Activated naive CD8-positive, alpha-beta T cell (primary cell): ENCODE data around the gene BAIAP2L1.

ENCODE experiments used
- H3K27ac Mint-ChIP-seq: one replicate; pipeline ENCODE4 v1.8.0; 2021; ENCODE audit warnings: mixed read lengths
- H3K27me3 Mint-ChIP-seq: one replicate; pipeline ENCODE4 v1.8.0; 2021; ENCODE audit warnings: mixed read lengths
- H3K36me3 Mint-ChIP-seq: one replicate; pipeline ENCODE4 v1.8.0; 2021; ENCODE audit warnings: mixed read lengths
- H3K4me1 Mint-ChIP-seq: one replicate; pipeline ENCODE4 v1.8.0; 2021; ENCODE audit warnings: low read depth, mixed read lengths
- H3K4me3 Mint-ChIP-seq: one replicate; pipeline ENCODE4 v1.8.0; 2021; ENCODE audit warnings: mild to moderate bottlenecking, mixed read lengths
- H3K9me3 Mint-ChIP-seq: one replicate; pipeline ENCODE4 v1.8.0; 2021; ENCODE audit warnings: low read depth, mixed read lengths

BAIAP2L1 gene

GRCh38 chr7:98289333-98289875, 111.5 kb downstream of the BAIAP2L1 start:
- Mint-ChIP-seq H3K4me3 (no peak overlapping the region), H3K27ac (no peak overlapping the region), H3K27me3 (no peaks in the 10 kb centered on the region), H3K36me3 (no peaks in the 10 kb centered on the region), H3K9me3 (no peaks in the 10 kb centered on the region), H3K4me1 (peaks cover 8% of the 10 kb centered on the region)

- H3K36me3 Mint-ChIP-seq = no peaks in the 10 kb centered on the region
- H3K4me3 Mint-ChIP-seq = no peak overlapping the region
- no peaks in the 10 kb centered on the region for H3K27me3 Mint-ChIP-seq
- H3K4me1 Mint-ChIP-seq = peaks cover 19% of the 10 kb centered on the region
- H3K9me3 Mint-ChIP-seq = no peaks in the 10 kb centered on the region
- no peak overlapping the region for H3K27ac Mint-ChIP-seq
Observed at GRCh38 chr7:98288064-98288823, 112.6 kb downstream of the BAIAP2L1 start.

- Mint-ChIP-seq H3K9me3 (no peaks in the 10 kb centered on the region), H3K4me3 (no peak overlapping the region), H3K27me3 (no peaks in the 10 kb centered on the region), H3K36me3 (no peaks in the 10 kb centered on the region), H3K27ac (no peak overlapping the region), H3K4me1 (peaks cover 26% of the 10 kb centered on the region)
Observed at GRCh38 chr7:98287486-98287959, 113.4 kb downstream of the BAIAP2L1 start.

GRCh38 chr7:98286701-98287485, 114.0 kb downstream of the BAIAP2L1 start:
- no peaks in the 10 kb centered on the region for H3K27me3 Mint-ChIP-seq
- H3K4me1 Mint-ChIP-seq = peaks cover 29% of the 10 kb centered on the region
- H3K9me3 Mint-ChIP-seq = no peaks in the 10 kb centered on the region
- no peaks in the 10 kb centered on the region for H3K36me3 Mint-ChIP-seq
- H3K4me3 Mint-ChIP-seq = no peak overlapping the region
- H3K27ac Mint-ChIP-seq = no peak overlapping the region

- Mint-ChIP-seq H3K27me3 (no peaks in the 10 kb centered on the region), H3K4me3 (no peak overlapping the region), H3K36me3 (no peaks in the 10 kb centered on the region), H3K9me3 (no peaks in the 10 kb centered on the region), H3K4me1 (peaks cover 29% of the 10 kb centered on the region), H3K27ac (peak overlapping the region; percentile 34)
Observed at GRCh38 chr7:98286093-98286539, 114.8 kb downstream of the BAIAP2L1 start.

GRCh38 chr7:98285157-98286092, 115.5 kb downstream of the BAIAP2L1 start:
- Mint-ChIP-seq H3K9me3 (no peaks in the 10 kb centered on the region), H3K4me1 (peaks cover 29% of the 10 kb centered on the region), H3K36me3 (no peaks in the 10 kb centered on the region), H3K27me3 (no peaks in the 10 kb centered on the region), H3K27ac (no peak overlapping the region), H3K4me3 (no peak overlapping the region)

- no peaks in the 10 kb centered on the region for H3K27me3 Mint-ChIP-seq
- no peak overlapping the region for H3K27ac Mint-ChIP-seq
- H3K4me3 Mint-ChIP-seq = peak overlapping the region; percentile 88
- peaks cover 29% of the 10 kb centered on the region for H3K4me1 Mint-ChIP-seq
- H3K9me3 Mint-ChIP-seq = no peaks in the 10 kb centered on the region
- no peaks in the 10 kb centered on the region for H3K36me3 Mint-ChIP-seq
Observed at GRCh38 chr7:98284335-98285036, 116.4 kb downstream of the BAIAP2L1 start.

- H3K4me3 Mint-ChIP-seq = peak overlapping the region; percentile 88
Observed at GRCh38 chr7:98283887-98284222, 117.0 kb downstream of the BAIAP2L1 start.

GRCh38 chr7:98283127-98283886, 117.6 kb downstream of the BAIAP2L1 start:
- H3K27ac Mint-ChIP-seq = peak overlapping the region; percentile 34

More at GRCh38 chr7:98283887-98284222, 117.0 kb downstream of the BAIAP2L1 start:
- Mint-ChIP-seq H3K27me3 (no peaks in the 10 kb centered on the region), H3K9me3 (no peaks in the 10 kb centered on the region), H3K36me3 (no peaks in the 10 kb centered on the region), H3K27ac (no peak overlapping the region), H3K4me1 (peaks cover 29% of the 10 kb centered on the region)

GRCh38 chr7:98282703-98283102, 118.2 kb downstream of the BAIAP2L1 start:
- no peaks in the 10 kb centered on the region for H3K27me3 Mint-ChIP-seq
- peak overlapping the region; percentile 88 for H3K4me3 Mint-ChIP-seq
- H3K9me3 Mint-ChIP-seq = no peaks in the 10 kb centered on the region
- H3K4me1 Mint-ChIP-seq = peaks cover 29% of the 10 kb centered on the region
- H3K27ac Mint-ChIP-seq = peak overlapping the region; percentile 80
- no peaks in the 10 kb centered on the region for H3K36me3 Mint-ChIP-seq

More at GRCh38 chr7:98283127-98283886, 117.6 kb downstream of the BAIAP2L1 start:
- H3K27me3 Mint-ChIP-seq = no peaks in the 10 kb centered on the region
- H3K9me3 Mint-ChIP-seq = no peaks in the 10 kb centered on the region
- H3K4me1 Mint-ChIP-seq = peaks cover 29% of the 10 kb centered on the region
- H3K4me3 Mint-ChIP-seq = peak overlapping the region; percentile 88
- H3K36me3 Mint-ChIP-seq = no peaks in the 10 kb centered on the region

GRCh38 chr7:98281757-98282606, 118.9 kb downstream of the BAIAP2L1 start:
- no peaks in the 10 kb centered on the region for H3K27me3 Mint-ChIP-seq
- H3K9me3 Mint-ChIP-seq = no peaks in the 10 kb centered on the region
- peaks cover 29% of the 10 kb centered on the region for H3K4me1 Mint-ChIP-seq
- H3K4me3 Mint-ChIP-seq = peak overlapping the region; percentile 88
- peak overlapping the region; percentile 80 for H3K27ac Mint-ChIP-seq
- H3K36me3 Mint-ChIP-seq = no peaks in the 10 kb centered on the region

GRCh38 chr7:98280791-98281756, 119.8 kb downstream of the BAIAP2L1 start, which contains the start of gene BRI3:
Gene BRI3, plus strand, starts transcription at chr7:98281686. Its CDS starts 110 bp downstream, at chr7:98281796.
- Mint-ChIP-seq H3K4me1 (peaks cover 27% of the 10 kb centered on the region), H3K36me3 (no peaks in the 10 kb centered on the region), H3K27me3 (no peaks in the 10 kb centered on the region), H3K4me3 (peak within 1 kb of the TSS; percentile 88), H3K9me3 (no peaks in the 10 kb centered on the region), H3K27ac (peak within 1 kb of the TSS; percentile 80)
